Adipocyte (in vitro differentiated cells): ENCODE data around the gene TSSK2.

ENCODE experiments used
- DNase-seq: peaks from one replicate; pipeline ENCODE4 v3.0.0-alpha.2; 2015; ENCODE audit warnings: low read depth
- H3K27me3 ChIP-seq: replicated peaks from 2 replicates; pipeline ENCODE4 v1.7.0; 2013; ENCODE audit warnings: mild to moderate bottlenecking, low read length, moderate library complexity; ENCODE audit not compliant: control insufficient read depth, insufficient read depth
- H3K36me3 ChIP-seq: 2 replicates; pipeline ENCODE4 v1.7.0; 2013; ENCODE audit warnings: low read length, mild to moderate bottlenecking, moderate library complexity; ENCODE audit not compliant: control insufficient read depth, insufficient read depth, severe bottlenecking
- H3K4me1 ChIP-seq: 2 replicates; pipeline ENCODE4 v1.7.0; 2013; ENCODE audit warnings: mild to moderate bottlenecking, low read length, moderate library complexity; ENCODE audit not compliant: control insufficient read depth, insufficient read depth
- H3K4me3 ChIP-seq: 2 replicates; pipeline ENCODE4 v1.7.0; 2013; ENCODE audit warnings: mild to moderate bottlenecking, low read length, moderate library complexity
- H3K9ac ChIP-seq: 2 replicates; pipeline ENCODE4 v1.7.0; 2013; ENCODE audit warnings: mild to moderate bottlenecking, low read length, moderate library complexity
- H3K9me3 ChIP-seq: 2 replicates; pipeline ENCODE4 v1.7.0; 2013; ENCODE audit warnings: mild to moderate bottlenecking, low read length, moderate library complexity; ENCODE audit not compliant: control insufficient read depth

TSSK2 gene

DNA sequence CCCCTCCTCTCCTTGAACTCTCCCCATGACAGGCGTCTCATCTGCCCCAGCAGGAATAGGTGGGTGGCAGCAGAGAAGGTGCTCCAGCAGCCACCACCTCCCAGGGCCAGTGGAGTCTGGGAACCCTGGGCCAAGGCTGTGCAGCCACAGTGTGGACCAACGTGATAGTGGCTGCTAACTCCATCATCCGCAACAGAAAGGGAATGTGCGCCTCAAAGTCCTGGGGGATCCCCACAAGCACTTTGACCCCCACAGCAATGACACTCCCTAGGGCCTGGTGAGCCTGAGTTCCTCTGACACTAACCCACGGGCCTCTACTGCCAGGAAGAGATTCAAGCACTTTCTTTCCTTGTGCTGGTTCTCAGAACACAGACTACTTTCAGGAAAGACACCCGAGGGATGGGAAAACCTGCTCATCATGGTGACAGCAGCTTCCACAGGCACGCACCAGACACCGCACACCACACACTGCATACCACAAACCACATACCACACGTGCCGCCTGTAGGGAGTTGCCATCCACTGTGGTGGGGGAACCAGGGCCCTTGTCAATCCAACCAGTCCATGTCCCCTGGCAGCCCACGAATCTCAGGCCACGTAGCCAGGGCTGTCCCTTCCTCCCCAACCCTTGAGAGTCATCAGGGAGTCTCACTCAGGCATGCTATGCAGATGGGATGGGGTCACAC, 50.8 kb downstream of the TSSK2 start:
- no peaks in the 10 kb centered on the region for H3K27me3 ChIP-seq
- peaks cover 16% of the 10 kb centered on the region for H3K4me1 ChIP-seq
- H3K9me3 ChIP-seq = no peaks in the 10 kb centered on the region
- H3K9ac ChIP-seq = no peak overlapping the region
- DNase-seq = no peak
- H3K36me3 ChIP-seq = peaks cover 30% of the 10 kb centered on the region
- H3K4me3 ChIP-seq = no peak overlapping the region
